Activated naive CD8-positive, alpha-beta T cell treated with anti-CD3 and anti-CD28 coated beads, Interleukin-2, amount 10 ng/mL, durations not matched to agents 7 days and 5 days (primary cell): Measurements from ENCODE around the gene PVALB. TPM values are rescaled to one million over a fixed set of nuclear protein-coding genes. Genes with fewer than 3 reads are reported as not detected.

Source experiments
- ATAC-seq: fragments of 150-1000 bp; cut with Tn5 transposase; one replicate; pipeline ENCODE4 v1.10.0; 2021; ENCODE audit warnings: low read depth, moderate library complexity
- POLR2A ChIA-PET: fragments of 350-600 bp; sonication (Branson Sonifier 250); formaldehyde crosslinking; loops from one replicate; lab custom pipeline; 2021; ENCODE audit warnings: antibody characterized with exemption; lab: Charles Lee
- DNase-seq: peaks from one replicate; pipeline ENCODE4 v3.0.0; 2021
- H3K27ac Mint-ChIP-seq: one replicate; pipeline ENCODE4 v1.8.0; 2022; ENCODE audit warnings: mild to moderate bottlenecking, mixed read lengths
- H3K27me3 Mint-ChIP-seq: one replicate; pipeline ENCODE4 v1.8.0; 2022; ENCODE audit warnings: mild to moderate bottlenecking, moderate library complexity, mixed read lengths
- H3K36me3 Mint-ChIP-seq: one replicate; pipeline ENCODE4 v1.8.0; 2021; ENCODE audit warnings: mild to moderate bottlenecking, mixed read lengths
- H3K4me1 Mint-ChIP-seq: one replicate; pipeline ENCODE4 v1.8.0; 2021; ENCODE audit warnings: mixed read lengths
- H3K4me3 Mint-ChIP-seq: one replicate; pipeline ENCODE4 v1.8.0; 2022; ENCODE audit warnings: mild to moderate bottlenecking, moderate library complexity, mixed read lengths
- H3K9me3 Mint-ChIP-seq: one replicate; pipeline ENCODE4 v1.8.0; 2021; ENCODE audit warnings: mixed read lengths
- total RNA-seq, 2 experiments: library from RNA; stranded (reverse); gene quantifications; one replicate each; pipeline ENCODE4 v1.2.3, GENCODE V29; 2021

Gene PVALB
- total RNA-seq, 2 experiments from 2014 or later: not detected

GRCh38 chr22:36817525-36817848 lies 652 bp upstream of the PVALB start:
- POLR2A ChIA-PET: interaction anchor here (1.1 kb wide), 1 partner anchor 41 kb away, joined by 3 read pairs; the partner anchor contains the start of gene IFT27
- H3K27ac Mint-ChIP-seq: no peak overlapping the region
- no peak for ATAC-seq
- peak overlapping the region; percentile 42 for H3K4me3 Mint-ChIP-seq
- H3K36me3 Mint-ChIP-seq: no peaks in the 10 kb centered on the region
- H3K9me3 Mint-ChIP-seq: no peaks in the 10 kb centered on the region
- DNase-seq: no peak
- peaks cover 3% of the 10 kb centered on the region for H3K4me1 Mint-ChIP-seq
- peaks cover 67% of the 10 kb centered on the region for H3K27me3 Mint-ChIP-seq

GRCh38 chr22:36816339-36816635 lies 548 bp downstream of the PVALB start:
- ATAC-seq (no peak), DNase-seq (no peak)
- H3K4me3 Mint-ChIP-seq: peak overlapping the region; percentile 46

GRCh38 chr22:36815558-36816338 lies 1.1 kb downstream of the PVALB start:
- Mint-ChIP-seq H3K36me3 (no peaks in the 10 kb centered on the region), H3K9me3 (no peaks in the 10 kb centered on the region), H3K4me3 (peak overlapping the region; percentile 45), H3K27ac (no peak overlapping the region), H3K27me3 (peaks cover 64% of the 10 kb centered on the region), H3K4me1 (peaks cover 4% of the 10 kb centered on the region)
- ATAC-seq (no peak), DNase-seq (no peak)
- POLR2A ChIA-PET: no interaction called here

More at GRCh38 chr22:36816339-36816635, 548 bp downstream of the PVALB start:
- no peaks in the 10 kb centered on the region for H3K9me3 Mint-ChIP-seq
- H3K4me1 Mint-ChIP-seq: peaks cover 3% of the 10 kb centered on the region
- H3K27me3 Mint-ChIP-seq: peaks cover 67% of the 10 kb centered on the region
- POLR2A ChIA-PET: no interaction called here
- H3K27ac Mint-ChIP-seq: no peak overlapping the region
- no peaks in the 10 kb centered on the region for H3K36me3 Mint-ChIP-seq

GRCh38 chr22:36814801-36815200 lies 2.0 kb downstream of the PVALB start:
- H3K4me1 Mint-ChIP-seq: peaks cover 7% of the 10 kb centered on the region
- H3K27me3 Mint-ChIP-seq: peaks cover 55% of the 10 kb centered on the region
- H3K36me3 Mint-ChIP-seq: no peaks in the 10 kb centered on the region
- POLR2A ChIA-PET: no interaction called here
- ATAC-seq (no peak), DNase-seq (no peak)
- no peak overlapping the region for H3K27ac Mint-ChIP-seq
- no peak overlapping the region for H3K4me3 Mint-ChIP-seq
- no peaks in the 10 kb centered on the region for H3K9me3 Mint-ChIP-seq

- Mint-ChIP-seq H3K27ac (no peak overlapping the region), H3K27me3 (peaks cover 28% of the 10 kb centered on the region), H3K4me3 (no peak overlapping the region), H3K4me1 (peaks cover 33% of the 10 kb centered on the region), H3K36me3 (no peaks in the 10 kb centered on the region), H3K9me3 (no peaks in the 10 kb centered on the region)
- ATAC-seq: no peak
- no peak for DNase-seq
- POLR2A ChIA-PET: interaction anchor here (0.6 kb wide), 1 partner anchor 21 kb away, joined by 3 read pairs; no protein-coding TSS in a partner anchor
Observed at GRCh38 chr22:36811094-36811800, 5.6 kb downstream of the PVALB start.

GRCh38 chr22:36809351-36809750 lies 7.5 kb downstream of the PVALB start:
- ATAC-seq: no peak
- Mint-ChIP-seq H3K27ac (peak overlapping the region; percentile 79), H3K9me3 (no peaks in the 10 kb centered on the region), H3K4me3 (peak overlapping the region; percentile 74), H3K4me1 (peaks cover 29% of the 10 kb centered on the region), H3K36me3 (no peaks in the 10 kb centered on the region), H3K27me3 (peaks cover 11% of the 10 kb centered on the region)
- POLR2A ChIA-PET: interaction anchor here (0.6 to 1.4 kb wide), 4 partner anchors 11 to 67 kb away, joined by 4 to 7 read pairs (median 5); partner anchors contain the start of genes IFT27 and NCF4
- DNase-seq: no peak

- DNase-seq: no peak
- Mint-ChIP-seq H3K4me1 (peaks cover 29% of the 10 kb centered on the region), H3K4me3 (peak overlapping the region; percentile 74), H3K27me3 (peaks cover 9% of the 10 kb centered on the region), H3K27ac (peak overlapping the region; percentile 79), H3K36me3 (no peaks in the 10 kb centered on the region), H3K9me3 (no peaks in the 10 kb centered on the region)
- ATAC-seq: peak; percentile 89
- POLR2A ChIA-PET: interaction anchor here (0.6 to 1.4 kb wide), 5 partner anchors 11 to 66 kb away, joined by 3 to 7 read pairs (median 4); partner anchors contain the start of genes IFT27 and NCF4
Observed at GRCh38 chr22:36808721-36809344, 8.0 kb downstream of the PVALB start.

- Mint-ChIP-seq H3K27me3 (peaks cover 12% of the 10 kb centered on the region), H3K9me3 (no peaks in the 10 kb centered on the region), H3K4me1 (peaks cover 29% of the 10 kb centered on the region), H3K27ac (peak overlapping the region; percentile 79), H3K36me3 (no peaks in the 10 kb centered on the region), H3K4me3 (peak overlapping the region; percentile 74)
- no peak for ATAC-seq
- POLR2A ChIA-PET: no interaction called here
- DNase-seq: no peak
Observed at GRCh38 chr22:36807627-36808026, 9.2 kb downstream of the PVALB start.

- Mint-ChIP-seq H3K27ac (no peak overlapping the region), H3K9me3 (no peaks in the 10 kb centered on the region), H3K4me1 (peaks cover 29% of the 10 kb centered on the region), H3K27me3 (peaks cover 15% of the 10 kb centered on the region), H3K36me3 (no peaks in the 10 kb centered on the region), H3K4me3 (no peak overlapping the region)
- ATAC-seq: no peak
- POLR2A ChIA-PET: no interaction called here
- DNase-seq: no peak
Observed at GRCh38 chr22:36806835-36807234, 10.0 kb downstream of the PVALB start.

GRCh38 chr22:36803358-36803757 lies 13.5 kb downstream of the PVALB start:
- peaks cover 22% of the 10 kb centered on the region for H3K27me3 Mint-ChIP-seq
- peaks cover 16% of the 10 kb centered on the region for H3K4me1 Mint-ChIP-seq
- H3K4me3 Mint-ChIP-seq: no peak overlapping the region
- no peak for ATAC-seq
- POLR2A ChIA-PET: interaction anchor here (1.6 kb wide), 1 partner anchor 16 kb away, joined by 3 read pairs; no protein-coding TSS in a partner anchor
- no peaks in the 10 kb centered on the region for H3K9me3 Mint-ChIP-seq
- H3K36me3 Mint-ChIP-seq: no peaks in the 10 kb centered on the region
- no peak for DNase-seq
- no peak overlapping the region for H3K27ac Mint-ChIP-seq

- ATAC-seq (no peak), DNase-seq (no peak)
- peaks cover 1% of the 10 kb centered on the region for H3K4me1 Mint-ChIP-seq
- no peak overlapping the region for H3K4me3 Mint-ChIP-seq
- no peak overlapping the region for H3K27ac Mint-ChIP-seq
- no peaks in the 10 kb centered on the region for H3K36me3 Mint-ChIP-seq
- no peaks in the 10 kb centered on the region for H3K9me3 Mint-ChIP-seq
- POLR2A ChIA-PET: no interaction called here
- H3K27me3 Mint-ChIP-seq: peaks cover 21% of the 10 kb centered on the region
Observed at GRCh38 chr22:36798674-36799066, 18.2 kb downstream of the PVALB start.

- ATAC-seq (no peak), DNase-seq (no peak)
- Mint-ChIP-seq H3K4me3 (no peak overlapping the region), H3K9me3 (no peaks in the 10 kb centered on the region), H3K36me3 (no peaks in the 10 kb centered on the region), H3K27ac (no peak overlapping the region), H3K27me3 (peaks cover 16% of the 10 kb centered on the region), H3K4me1 (peaks cover 1% of the 10 kb centered on the region)
- POLR2A ChIA-PET: no interaction called here
Observed at GRCh38 chr22:36797911-36798673, 18.7 kb downstream of the PVALB start.

- Mint-ChIP-seq H3K9me3 (no peaks in the 10 kb centered on the region), H3K27me3 (peaks cover 16% of the 10 kb centered on the region), H3K4me1 (peaks cover 1% of the 10 kb centered on the region), H3K27ac (no peak overlapping the region), H3K4me3 (no peak overlapping the region), H3K36me3 (no peaks in the 10 kb centered on the region)
- DNase-seq (no peak), ATAC-seq (no peak)
- POLR2A ChIA-PET: no interaction called here
Observed at GRCh38 chr22:36797374-36797773, 19.5 kb downstream of the PVALB start.
